Omental fat pad (tissue), 4 donors: Measurements from ENCODE around the gene COL4A2. TPM values are rescaled to one million over a fixed set of nuclear protein-coding genes. Genes with fewer than 3 reads are reported as not detected.

Experiments
- ATAC-seq: fragments of 150-250 bp; one replicate; pipeline ENCODE4 v1.9.1; 2016; ENCODE audit warnings: mild to moderate bottlenecking, moderate library complexity; ENCODE audit not compliant: low FRiP score
- DNase-seq: peaks from one replicate; pipeline ENCODE4 v3.0.0-alpha.2; 2019; ENCODE audit warnings: low spot score
- total RNA-seq, 4 donors: library from RNA; depleted of rRNA; stranded (reverse); fragments of >200 nt; gene quantifications; one replicate each; pipeline ENCODE4 v1.1.0, GENCODE V29; 2016
- TF ChIP-seq, protein P1 (sequence below), 3 donors: fragments of 450-650 bp; IDR thresholded peaks; one replicate each; pipeline ENCODE4 v1.5.1; 2016 to 2017; ENCODE audit warnings: antibody characterized with exemption in 3 of 3, mild to moderate bottlenecking in 3 of 3, moderate library complexity in 2 of 3

Gene COL4A2
- total RNA-seq, 4 donors from 2014 or later, result 380 to 788 (median 684) TPM

DNA sequence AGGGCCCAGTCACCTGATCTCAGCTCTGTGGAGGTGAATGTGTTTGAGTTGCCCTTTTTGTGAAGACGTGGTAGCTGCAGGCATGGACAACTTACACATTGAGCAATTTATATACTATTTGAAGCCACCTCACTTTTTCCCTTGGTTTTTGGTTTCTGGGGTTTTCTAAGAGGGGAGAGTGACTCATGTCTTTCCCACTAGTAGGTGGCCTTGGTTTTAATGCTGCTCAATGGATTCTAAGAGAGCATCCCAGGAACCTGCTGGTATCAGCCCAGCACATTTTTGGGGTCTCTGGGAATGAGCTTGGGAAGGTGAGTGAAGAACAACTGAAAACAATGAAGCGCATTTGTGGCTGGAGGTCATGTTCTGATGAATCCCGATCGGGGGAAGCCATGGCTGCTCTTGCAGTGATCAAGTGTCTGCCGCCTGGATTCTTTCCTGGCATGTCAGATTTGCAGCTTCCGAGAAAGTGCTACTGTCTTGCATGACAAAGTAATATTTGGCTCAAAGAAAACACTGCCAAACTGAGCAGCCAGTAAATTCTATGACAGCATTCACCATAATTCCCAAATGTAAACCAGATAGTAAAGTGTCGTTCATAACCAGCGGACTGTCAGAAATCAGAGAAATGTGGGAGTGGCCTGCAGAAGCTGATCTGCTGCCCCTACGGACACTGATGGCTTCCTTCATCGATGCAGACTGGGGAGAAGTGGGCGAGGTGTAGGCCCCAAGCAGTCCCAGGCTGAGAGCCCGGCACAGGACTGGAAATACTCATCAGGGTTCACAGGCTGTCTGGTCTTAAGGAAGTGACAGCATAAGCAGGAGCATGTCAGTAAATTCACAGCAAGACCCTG, 98.7 kb downstream of the COL4A2 start:
- TF ChIP-seq, protein P1, sequence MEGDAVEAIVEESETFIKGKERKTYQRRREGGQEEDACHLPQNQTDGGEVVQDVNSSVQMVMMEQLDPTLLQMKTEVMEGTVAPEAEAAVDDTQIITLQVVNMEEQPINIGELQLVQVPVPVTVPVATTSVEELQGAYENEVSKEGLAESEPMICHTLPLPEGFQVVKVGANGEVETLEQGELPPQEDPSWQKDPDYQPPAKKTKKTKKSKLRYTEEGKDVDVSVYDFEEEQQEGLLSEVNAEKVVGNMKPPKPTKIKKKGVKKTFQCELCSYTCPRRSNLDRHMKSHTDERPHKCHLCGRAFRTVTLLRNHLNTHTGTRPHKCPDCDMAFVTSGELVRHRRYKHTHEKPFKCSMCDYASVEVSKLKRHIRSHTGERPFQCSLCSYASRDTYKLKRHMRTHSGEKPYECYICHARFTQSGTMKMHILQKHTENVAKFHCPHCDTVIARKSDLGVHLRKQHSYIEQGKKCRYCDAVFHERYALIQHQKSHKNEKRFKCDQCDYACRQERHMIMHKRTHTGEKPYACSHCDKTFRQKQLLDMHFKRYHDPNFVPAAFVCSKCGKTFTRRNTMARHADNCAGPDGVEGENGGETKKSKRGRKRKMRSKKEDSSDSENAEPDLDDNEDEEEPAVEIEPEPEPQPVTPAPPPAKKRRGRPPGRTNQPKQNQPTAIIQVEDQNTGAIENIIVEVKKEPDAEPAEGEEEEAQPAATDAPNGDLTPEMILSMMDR (IDR thresholded peaks at IDR 0.05), result no peak
- ATAC-seq (no peak), DNase-seq (no peak)

DNA sequence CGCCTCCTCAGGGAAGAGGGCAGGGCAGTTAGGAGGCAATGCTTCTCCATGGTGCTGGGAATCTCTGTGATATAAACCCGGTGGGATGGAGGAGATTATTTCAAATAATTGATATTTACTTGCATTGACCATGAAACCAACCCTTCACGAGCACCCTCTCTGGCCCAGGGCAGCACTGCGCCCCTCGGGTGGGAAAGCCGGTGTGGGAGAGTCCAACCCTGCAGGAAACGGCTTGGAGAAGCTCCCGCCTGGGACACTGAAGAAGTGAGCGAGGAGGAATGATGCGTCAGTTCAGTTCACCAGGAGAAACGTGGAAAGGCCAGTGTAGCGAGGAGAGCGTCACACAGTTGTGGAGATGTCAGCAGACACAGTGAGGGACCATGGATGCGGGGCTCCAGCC, 99.9 kb downstream of the COL4A2 start:
- no peak for ATAC-seq
- DNase-seq, result no peak

DNA sequence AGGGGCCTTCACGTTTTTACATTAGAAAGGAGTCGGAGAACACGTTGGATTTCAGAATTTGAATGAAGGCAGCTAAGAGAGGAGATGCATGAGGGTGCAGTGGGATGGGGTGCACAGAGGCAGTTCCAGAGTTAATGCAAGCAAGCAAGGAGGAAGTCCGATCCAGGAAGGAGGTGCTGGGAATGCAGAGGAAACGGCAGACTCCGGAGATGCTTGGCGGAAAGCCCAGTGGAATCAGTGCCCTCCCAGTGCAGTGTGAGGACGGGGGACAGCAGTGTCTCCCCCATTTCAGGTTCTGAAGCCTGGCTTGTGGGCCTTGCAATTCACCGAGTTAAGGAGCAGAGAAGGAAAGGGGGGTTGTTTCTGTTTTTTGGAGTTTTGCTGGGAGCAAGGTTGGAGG, 100.4 kb downstream of the COL4A2 start:
- TF ChIP-seq, protein P1 (IDR thresholded peaks at IDR 0.05), result no peak
- no peak for DNase-seq
- no peak for ATAC-seq

More for the DNA sequence above, 99.9 kb downstream of the COL4A2 start:
- TF ChIP-seq, protein P1 (IDR thresholded peaks at IDR 0.05), result no peak

DNA sequence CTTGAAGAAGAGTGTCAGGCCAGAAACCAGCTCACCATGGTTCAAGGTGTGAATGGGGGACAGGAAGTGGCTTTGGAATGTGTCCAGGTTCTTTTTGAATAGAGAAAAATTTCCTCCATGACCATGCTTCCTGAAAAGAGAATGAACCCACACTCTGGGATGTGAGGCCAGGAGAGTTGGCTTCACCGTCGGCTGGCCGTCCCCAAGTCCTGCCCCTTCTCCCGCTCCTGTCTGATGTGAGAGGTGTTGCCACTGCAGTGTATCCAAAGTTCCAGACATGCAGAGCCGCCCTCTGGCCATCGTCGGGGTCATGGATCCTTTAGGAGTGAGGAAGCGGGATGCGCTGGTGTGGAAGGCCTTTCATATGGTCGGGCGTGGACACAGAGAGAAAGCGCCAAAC, 101.2 kb downstream of the COL4A2 start:
- DNase-seq (no peak), ATAC-seq (no peak)
- TF ChIP-seq, protein P1 (IDR thresholded peaks at IDR 0.05), result no peak

DNA sequence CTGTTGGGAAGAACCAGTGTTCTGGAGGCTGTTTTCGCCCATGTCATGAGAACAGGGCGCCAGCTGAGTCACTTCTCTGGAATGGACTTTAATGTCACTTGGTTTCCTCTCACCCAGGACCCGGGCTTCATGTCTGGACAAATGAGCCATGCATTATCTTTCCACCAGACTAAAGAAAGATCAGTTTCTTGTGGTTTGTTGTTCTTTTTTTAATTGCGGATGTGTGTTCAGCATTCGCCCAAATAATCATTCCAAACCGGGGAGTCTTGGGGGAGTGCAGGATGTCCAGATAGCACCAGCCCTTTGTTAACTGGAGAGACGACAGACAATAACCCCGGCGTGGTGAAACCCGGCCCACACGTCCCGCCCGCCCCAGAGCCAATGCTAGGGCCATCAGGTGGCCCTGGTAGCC, 102.5 kb downstream of the COL4A2 start:
- TF ChIP-seq, protein P1 (IDR thresholded peaks at IDR 0.05), result no peak
- no peak for DNase-seq
- ATAC-seq, result no peak

DNA sequence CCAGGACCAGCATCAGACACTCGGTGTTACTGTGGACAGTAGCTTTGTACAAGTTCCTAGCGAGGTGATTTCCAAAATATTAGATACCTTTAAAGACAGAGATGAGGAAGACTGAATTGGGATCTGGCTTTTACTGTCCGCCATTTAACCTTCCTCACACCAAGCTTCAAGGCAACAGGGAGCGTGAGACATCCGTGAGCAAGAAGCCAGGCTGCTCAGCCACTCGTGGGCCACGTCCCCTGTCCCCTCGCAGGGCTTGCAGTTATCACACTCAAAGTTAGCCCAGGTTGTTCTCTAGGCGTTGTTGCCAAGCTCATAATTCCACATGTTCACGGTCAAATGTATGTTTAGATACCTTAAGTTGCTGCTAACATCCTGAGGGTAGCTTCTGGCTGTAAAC, 102.9 kb downstream of the COL4A2 start:
- ATAC-seq (no peak), DNase-seq (no peak)
- TF ChIP-seq, protein P1 (IDR thresholded peaks at IDR 0.05), result no peak
